IMR-90 (cell line): ENCODE measurements around the gene NDUFC2.

Experiments used
- CEBPB ChIP-seq: IDR thresholded peaks from 2 replicates; pipeline ENCODE4 v1.6.1; 2012; ENCODE audit warnings: low read depth, low read length, improper control_type of control experiment
- CTCF ChIP-seq: conservative IDR thresholded peaks from 2 replicates; pipeline ENCODE4 v1.5.1; 2012; ENCODE audit warnings: mild to moderate bottlenecking, low read depth, low read length, improper control_type of control experiment
- ELK1 ChIP-seq: fragments of 150-350 bp; IDR thresholded peaks from 2 replicates; pipeline ENCODE4 v1.6.1; 2016; ENCODE audit warnings: low read depth, mild to moderate bottlenecking, low read length, moderate library complexity, borderline replicate concordance
- FOS ChIP-seq: fragments of 150-350 bp; IDR thresholded peaks from 2 replicates; pipeline ENCODE4 v1.6.1; 2016; ENCODE audit warnings: low read depth, low read length
- MXI1 ChIP-seq: IDR thresholded peaks from 2 replicates; pipeline ENCODE4 v1.6.1; 2012; ENCODE audit warnings: low read depth, mild to moderate bottlenecking, low read length, moderate library complexity, borderline replicate concordance

DNA sequence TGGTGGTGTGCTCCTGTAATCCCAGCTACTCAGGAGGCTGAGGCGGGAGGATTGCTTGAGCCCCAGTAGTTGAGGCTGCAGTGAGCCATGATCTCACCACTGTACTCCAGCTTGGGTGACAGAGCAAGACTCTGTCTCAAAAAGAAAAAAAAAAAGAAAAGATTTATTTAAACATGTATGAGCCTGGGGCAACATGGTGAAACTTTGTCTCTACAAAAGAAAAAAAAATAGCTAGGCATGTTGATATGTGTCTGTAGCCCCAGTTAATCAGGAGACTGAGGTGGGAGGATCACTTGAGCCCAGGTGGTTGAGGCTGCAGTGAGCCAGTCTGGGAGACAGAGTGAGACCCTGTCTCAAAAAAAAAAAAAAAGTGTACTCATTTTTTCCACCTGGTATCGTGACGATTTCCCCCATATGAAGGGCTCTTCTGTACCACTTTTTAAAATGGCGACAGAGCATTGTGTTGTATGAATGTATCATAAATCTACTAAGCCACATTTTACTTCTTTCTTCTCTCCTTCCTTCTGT, 40.2 kb downstream of the NDUFC2 start:
- no peak for TF ChIP-seq CTCF
- no peak for TF ChIP-seq CEBPB
- TF ChIP-seq FOS = no peak
- TF ChIP-seq MXI1 = no peak
- TF ChIP-seq ELK1 = no peak
